CD4-positive, alpha-beta T cell (primary cell): Measurements from ENCODE around the gene PDE7B. TPM values are rescaled to one million over a fixed set of nuclear protein-coding genes. Genes with fewer than 3 reads are reported as not detected.

Source experiments
- ATAC-seq: fragments of 200-7000 bp; cut with Tn5 transposase; one replicate; pipeline ENCODE4 v1.10.0; 2022; ENCODE audit warnings: mild to moderate bottlenecking; ENCODE audit not compliant: poor library complexity
- CTCF ChIA-PET: fragments of 350-600 bp; sonication (Branson Sonifier 250); formaldehyde crosslinking; loops from one replicate; lab custom pipeline; 2021; ENCODE audit warnings: antibody characterized with exemption, inconsistent platforms; lab: Charles Lee
- POLR2A ChIA-PET: fragments of 350-600 bp; sonication (Branson Sonifier 250); formaldehyde crosslinking; loops from one replicate; lab custom pipeline; 2021; ENCODE audit warnings: antibody characterized with exemption, inconsistent platforms; lab: Charles Lee
- DNase-seq, 14 experiments: peaks; one replicate each; pipeline ENCODE4 v3.0.0-alpha.2; 2013 to 2020; ENCODE audit warnings: mixed read lengths in 2 of 14
- H3K27ac ChIP-seq, 2 donors: one replicate each; pipeline versions ENCODE4 v1.5.1 to v1.7.0; 2013; ENCODE audit warnings: low read length in 2 of 2, low read depth in 1 of 2, mild to moderate bottlenecking in 1 of 2
- H3K27me3 ChIP-seq, 2 experiments: 1 replicate in 1 of 2; 2 replicates in 1 of 2; pipeline versions ENCODE4 v1.6.1 to v1.7.0; 2013; ENCODE audit warnings: low read length in 2 of 2, control low read depth in 1 of 2, mild to moderate bottlenecking in 1 of 2, moderate library complexity in 1 of 2; ENCODE audit not compliant: insufficient read depth in 2 of 2, control insufficient read depth in 1 of 2
- H3K36me3 ChIP-seq: one replicate; pipeline ENCODE4 v1.6.1; 2013; ENCODE audit warnings: low read length, control low read depth; ENCODE audit not compliant: insufficient read depth
- H3K4me1 ChIP-seq: one replicate; pipeline ENCODE4 v1.6.1; 2013; ENCODE audit warnings: low read length, control low read depth; ENCODE audit not compliant: insufficient read depth
- H3K4me3 ChIP-seq: one replicate; pipeline ENCODE4 v1.5.1; 2013; ENCODE audit warnings: mild to moderate bottlenecking, low read length, moderate library complexity
- H3K9me3 ChIP-seq, 2 experiments: 1 replicate in 1 of 2; 2 replicates in 1 of 2; pipeline versions ENCODE4 v1.6.1 to v1.7.0; 2013; ENCODE audit warnings: low read length in 2 of 2, mild to moderate bottlenecking in 2 of 2, control low read depth in 1 of 2, moderate library complexity in 1 of 2; ENCODE audit not compliant: control insufficient read depth in 1 of 2, insufficient read depth in 1 of 2
- H3K27ac Mint-ChIP-seq: one replicate; pipeline ENCODE4 v1.8.0; 2020; ENCODE audit warnings: mixed read lengths
- H3K27me3 Mint-ChIP-seq: one replicate; pipeline ENCODE4 v1.8.0; 2021; ENCODE audit warnings: mixed read lengths
- H3K36me3 Mint-ChIP-seq: one replicate; pipeline ENCODE4 v1.8.0; 2021; ENCODE audit warnings: low read depth, mixed read lengths
- H3K4me1 Mint-ChIP-seq: one replicate; pipeline ENCODE4 v1.8.0; 2021; ENCODE audit warnings: low read depth, mixed read lengths
- H3K4me3 Mint-ChIP-seq: one replicate; pipeline ENCODE4 v1.8.0; 2020; ENCODE audit warnings: mild to moderate bottlenecking, mixed read lengths
- H3K9me3 Mint-ChIP-seq: one replicate; pipeline ENCODE4 v1.8.0; 2020; ENCODE audit warnings: mixed read lengths
- CTCF ChIP-seq: fragments of 200-600 bp; IDR thresholded peaks from one replicate; pipeline ENCODE4 v1.8.0; 2022; ENCODE audit warnings: antibody characterized with exemption, mild to moderate bottlenecking
- intact Hi-C, 2 experiments: fragments of 100-400 bp; cut with DNase I in 1 of 2; cut with micrococcal nuclease in 1 of 2; formaldehyde crosslinking; loops; one replicate each; pipeline versions ENCODE4 v1.15.1 to v1.9.0; 2023 to 2025; cut with DNase I, micrococcal nuclease
- total RNA-seq, 174 experiments: library from RNA in 2 of 174; stranded (reverse) in 2 of 174; gene quantifications; one replicate each; pipeline ENCODE4 v1.2.3 and lab custom pipeline; 2021 to 2026

PDE7B gene
- total RNA-seq, 2 experiments from 2014 or later: 0.25 to 0.34 TPM

- ATAC-seq: no peak
- no peak for DNase-seq
- CTCF ChIA-PET: no interaction called here
- TF ChIP-seq CTCF: no peak
- Mint-ChIP-seq H3K27me3 (no peaks in the 10 kb centered on the region), H3K36me3 (no peaks in the 10 kb centered on the region), H3K4me1 (no peaks in the 10 kb centered on the region), H3K27ac (no peak overlapping the region), H3K9me3 (peaks cover 5% of the 10 kb centered on the region), H3K4me3 (no peak overlapping the region)
- H3K9me3 ChIP-seq: no peaks in the 10 kb centered on the region
- H3K27ac ChIP-seq: no peak overlapping the region
- intact Hi-C loops: no loop called here
- POLR2A ChIA-PET: no interaction called here
- no peaks in the 10 kb centered on the region for H3K4me1 ChIP-seq
- no peaks in the 10 kb centered on the region for H3K27me3 ChIP-seq
- H3K36me3 ChIP-seq: no peaks in the 10 kb centered on the region
- no peak overlapping the region for H3K4me3 ChIP-seq
These were observed 37.5 kb upstream of the PDE7B start for GRCh38 chr6:135814043-135814442.

- Mint-ChIP-seq H3K4me3 (no peak overlapping the region), H3K27ac (no peak overlapping the region), H3K36me3 (no peaks in the 10 kb centered on the region), H3K4me1 (no peaks in the 10 kb centered on the region), H3K27me3 (no peaks in the 10 kb centered on the region), H3K9me3 (no peaks in the 10 kb centered on the region)
- POLR2A ChIA-PET: no interaction called here
- H3K27me3 ChIP-seq: no peaks in the 10 kb centered on the region
- no peaks in the 10 kb centered on the region for H3K4me1 ChIP-seq
- intact Hi-C loops: no loop called here
- H3K36me3 ChIP-seq: no peaks in the 10 kb centered on the region
- DNase-seq (no peak), ATAC-seq (no peak)
- no peaks in the 10 kb centered on the region for H3K9me3 ChIP-seq
- TF ChIP-seq CTCF: no peak
- H3K4me3 ChIP-seq: no peak overlapping the region
- no peak overlapping the region for H3K27ac ChIP-seq
- CTCF ChIA-PET: no interaction called here
These were observed 36.3 kb upstream of the PDE7B start for GRCh38 chr6:135815216-135815615.

GRCh38 chr6:135817035-135817434 lies 34.5 kb upstream of the PDE7B start:
- Mint-ChIP-seq H3K27ac (no peak overlapping the region), H3K4me3 (no peak overlapping the region), H3K4me1 (no peaks in the 10 kb centered on the region), H3K27me3 (no peaks in the 10 kb centered on the region), H3K36me3 (no peaks in the 10 kb centered on the region), H3K9me3 (no peaks in the 10 kb centered on the region)
- POLR2A ChIA-PET: no interaction called here
- Histone ChIP-seq H3K4me1 (no peaks in the 10 kb centered on the region), H3K27me3 (no peaks in the 10 kb centered on the region), H3K4me3 (no peak overlapping the region), H3K9me3 (no peaks in the 10 kb centered on the region), H3K27ac (no peak overlapping the region), H3K36me3 (no peaks in the 10 kb centered on the region)
- DNase-seq (no peak), ATAC-seq (no peak)
- CTCF ChIA-PET: no interaction called here
- intact Hi-C loops: no loop called here
- no peak for TF ChIP-seq CTCF
